MCF 10A (cell line): Measurements from ENCODE around the gene RASAL1. TPM values are rescaled to one million over a fixed set of nuclear protein-coding genes. Genes with fewer than 3 reads are reported as not detected.

ENCODE experiments used
- BruUV-seq: library from RNA; stranded (reverse); fragments of 400-500 nt; replicated peaks from 2 replicates; lab custom pipeline; 2021; lab: Mats Ljungman, UMichigan
- CTCF ChIA-PET: fragments of 300-600 bp; sonication (Branson Sonifier 250); formaldehyde crosslinking; extraction: SDS; loops from one replicate; lab custom pipeline; 2021; ENCODE audit warnings: antibody characterized with exemption, inconsistent platforms; lab: Yijun Ruan, JAX
- POLR2A ChIA-PET: fragments of 300-600, 350-650 bp; sonication (Branson Sonifier 250); formaldehyde crosslinking; extraction: SDS; loops from one replicate; lab custom pipeline; 2020; ENCODE audit warnings: antibody characterized with exemption, inconsistent platforms; lab: Yijun Ruan, JAX
- DNase-seq: peaks from one replicate; pipeline ENCODE4 v3.0.0-alpha.2; 2018; ENCODE audit not compliant: unreplicated experiment
- H3K27ac Mint-ChIP-seq: one replicate; pipeline ENCODE4 v1.8.0; 2022; ENCODE audit warnings: mild to moderate bottlenecking, low read depth, mixed read lengths; ENCODE audit not compliant: unreplicated experiment
- H3K27me3 Mint-ChIP-seq: one replicate; pipeline ENCODE4 v1.8.0; 2022; ENCODE audit warnings: mixed read lengths; ENCODE audit not compliant: insufficient read depth, unreplicated experiment
- H3K36me3 Mint-ChIP-seq: one replicate; pipeline ENCODE4 v1.8.0; 2022; ENCODE audit warnings: mild to moderate bottlenecking, moderate library complexity, mixed read lengths; ENCODE audit not compliant: insufficient read depth, unreplicated experiment
- H3K4me1 Mint-ChIP-seq: one replicate; pipeline ENCODE4 v1.8.0; 2022; ENCODE audit warnings: mixed read lengths; ENCODE audit not compliant: insufficient read depth, unreplicated experiment
- H3K4me3 Mint-ChIP-seq: one replicate; pipeline ENCODE4 v1.8.0; 2022; ENCODE audit warnings: mild to moderate bottlenecking, moderate library complexity, mixed read lengths; ENCODE audit not compliant: unreplicated experiment
- H3K9me3 Mint-ChIP-seq: one replicate; pipeline ENCODE4 v1.8.0; 2022; ENCODE audit warnings: mixed read lengths; ENCODE audit not compliant: unreplicated experiment
- CTCF ChIP-seq: fragments of 200-600 bp; IDR thresholded peaks from one replicate; pipeline ENCODE4 v1.8.0; 2022; ENCODE audit warnings: antibody characterized with exemption, mild to moderate bottlenecking; ENCODE audit not compliant: unreplicated experiment
- intact Hi-C: fragments of 100-400 bp; cut with micrococcal nuclease; formaldehyde crosslinking; loops from 2 replicates; pipeline ENCODE4 v1.14.1; 2022
- total RNA-seq: library from RNA; stranded (reverse); gene quantifications from 2 replicates; pipeline ENCODE4 v1.2.3, GENCODE V29; 2022

RASAL1 gene
- total RNA-seq, 1 experiment from 2014 or later, result not detected

GRCh38 chr12:113087193-113087592 lies 48.4 kb downstream of the RASAL1 start:
- intact Hi-C loops, result no loop called here
- no peak overlapping the region for H3K27ac Mint-ChIP-seq
- no peaks in the 10 kb centered on the region for H3K4me1 Mint-ChIP-seq
- TF ChIP-seq CTCF, result no peak
- peaks cover 27% of the 10 kb centered on the region for H3K27me3 Mint-ChIP-seq
- ChIA-PET POLR2A (no interaction called here), CTCF (interaction anchor here (1.3 kb wide), 1 partner anchor 88 kb away, joined by 3 read pairs; no protein-coding TSS in a partner anchor)
- no peaks in the 10 kb centered on the region for H3K36me3 Mint-ChIP-seq
- DNase-seq, result no peak
- H3K4me3 Mint-ChIP-seq, result no peak overlapping the region
- no TSS peak for BruUV-seq
- H3K9me3 Mint-ChIP-seq, result no peaks in the 10 kb centered on the region

- H3K27me3 Mint-ChIP-seq, result peaks cover 21% of the 10 kb centered on the region
- DNase-seq, result no peak
- POLR2A ChIA-PET, result no interaction called here
- CTCF ChIA-PET, result interaction anchor here (1.3 kb wide), 1 partner anchor 89 kb away, joined by 3 read pairs; no protein-coding TSS in a partner anchor
- H3K4me1 Mint-ChIP-seq, result peaks cover 2% of the 10 kb centered on the region
- H3K36me3 Mint-ChIP-seq, result no peaks in the 10 kb centered on the region
- no peaks in the 10 kb centered on the region for H3K9me3 Mint-ChIP-seq
- H3K4me3 Mint-ChIP-seq, result no peak overlapping the region
- intact Hi-C loops, result no loop called here
- TF ChIP-seq CTCF, result no peak
- BruUV-seq, result no TSS peak
- no peak overlapping the region for H3K27ac Mint-ChIP-seq
These were observed 49.1 kb downstream of the RASAL1 start for GRCh38 chr12:113086249-113087164.

- ChIA-PET POLR2A (no interaction called here), CTCF (interaction anchor here (0.6 to 1.4 kb wide), 3 partner anchors 14 to 375 kb away, joined by 3 to 4 read pairs (median 4); no protein-coding TSS in a partner anchor)
- BruUV-seq, result no TSS peak
- Mint-ChIP-seq H3K9me3 (no peaks in the 10 kb centered on the region), H3K4me3 (no peak overlapping the region), H3K27ac (no peak overlapping the region), H3K27me3 (peaks cover 23% of the 10 kb centered on the region), H3K36me3 (no peaks in the 10 kb centered on the region), H3K4me1 (peaks cover 6% of the 10 kb centered on the region)
- no peak for TF ChIP-seq CTCF
- no peak for DNase-seq
- intact Hi-C loops, result no loop called here
These were observed 51.6 kb downstream of the RASAL1 start for GRCh38 chr12:113083863-113084435.

GRCh38 chr12:113082486-113083148 lies 52.9 kb downstream of the RASAL1 start:
- ChIA-PET CTCF (interaction anchor here (2.0 kb wide), 1 partner anchor 34 kb away, joined by 6 read pairs; no protein-coding TSS in a partner anchor), POLR2A (no interaction called here)
- TF ChIP-seq CTCF, result no peak
- intact Hi-C loops, result no loop called here
- peaks cover 23% of the 10 kb centered on the region for H3K27me3 Mint-ChIP-seq
- no peaks in the 10 kb centered on the region for H3K9me3 Mint-ChIP-seq
- no peak overlapping the region for H3K27ac Mint-ChIP-seq
- BruUV-seq, result no TSS peak
- no peak overlapping the region for H3K4me3 Mint-ChIP-seq
- H3K4me1 Mint-ChIP-seq, result peaks cover 6% of the 10 kb centered on the region
- H3K36me3 Mint-ChIP-seq, result no peaks in the 10 kb centered on the region
- no peak for DNase-seq
